ENCODE data around the gene MYO1G. TPM values are rescaled to one million over a fixed set of nuclear protein-coding genes. Genes with fewer than 3 reads are reported as not detected.

The MYO1G gene
- total and polyA plus RNA-seq, 10 of the 15 experiments (the other 5 are each of a cell fraction or from before 2014, with no cell fraction given), result 1.8 to 232 (median 134) TPM

GRCh38 chr7:44995555-44996493 is 17.0 kb upstream of the MYO1G start (continued):
- TF ChIP-seq NFIC (IDR thresholded peaks at IDR 0.05; ENCODE audit: low read depth, low read length) (peak; percentile 67), ATF2 (IDR thresholded peaks at IDR 0.05; ENCODE audit: low read length) (peak; percentile 58), ZNF384 (IDR thresholded peaks at IDR 0.05; ENCODE audit: borderline replicate concordance, low read depth, low read length) (0 out of 2 replicates have a peak, but pooled peaks have one; percentile 33), MTA2 (IDR thresholded peaks at IDR 0.05; ENCODE audit: low read depth) (peak; percentile 46; the same call in 1 of the 2 replicates), MEF2B (IDR thresholded peaks at IDR 0.05; ENCODE audit: partially characterized antibody, poor library complexity, severe bottlenecking) (peak; percentile 38), FOXM1 (IDR thresholded peaks at IDR 0.05; ENCODE audit: low read depth, low read length) (0 out of 2 replicates have a peak, but pooled peaks have one; percentile 29), ZNF274 (IDR thresholded peaks at IDR 0.05; ENCODE audit: insufficient read depth, insufficient read length) (no peak), SMC3 (IDR thresholded peaks at IDR 0.05; ENCODE audit: borderline replicate concordance, low read length) (no peak), YBX1 (IDR thresholded peaks at IDR 0.05) (no peak), SMARCA5 (IDR thresholded peaks at IDR 0.05) (no peak), MLLT1 (IDR thresholded peaks at IDR 0.05) (no peak; the same call in 1 of the 2 replicates)

All from GM12878 (cell line).